Ramos (cell line): ENCODE results near the gene UPK2.
"Not testable (repeated sequence)": the region's sequence is repeated elsewhere in the genome, so short reads cannot be mapped to it uniquely, and the experiment has no call there.

Source experiments
- in situ Hi-C: fragments of 300-500 bp; cut with MboI; formaldehyde crosslinking; loops from one replicate; pipeline ENCODE4 v1.14.3; 2022; ENCODE audit warnings: low sequenced_read_pairs; ENCODE audit not compliant: unreplicated experiment

UPK2 gene

GRCh38 chr11:118979434-118979833 is 23.3 kb downstream of the UPK2 start:
- in situ Hi-C loops: no loop called here

DNA sequence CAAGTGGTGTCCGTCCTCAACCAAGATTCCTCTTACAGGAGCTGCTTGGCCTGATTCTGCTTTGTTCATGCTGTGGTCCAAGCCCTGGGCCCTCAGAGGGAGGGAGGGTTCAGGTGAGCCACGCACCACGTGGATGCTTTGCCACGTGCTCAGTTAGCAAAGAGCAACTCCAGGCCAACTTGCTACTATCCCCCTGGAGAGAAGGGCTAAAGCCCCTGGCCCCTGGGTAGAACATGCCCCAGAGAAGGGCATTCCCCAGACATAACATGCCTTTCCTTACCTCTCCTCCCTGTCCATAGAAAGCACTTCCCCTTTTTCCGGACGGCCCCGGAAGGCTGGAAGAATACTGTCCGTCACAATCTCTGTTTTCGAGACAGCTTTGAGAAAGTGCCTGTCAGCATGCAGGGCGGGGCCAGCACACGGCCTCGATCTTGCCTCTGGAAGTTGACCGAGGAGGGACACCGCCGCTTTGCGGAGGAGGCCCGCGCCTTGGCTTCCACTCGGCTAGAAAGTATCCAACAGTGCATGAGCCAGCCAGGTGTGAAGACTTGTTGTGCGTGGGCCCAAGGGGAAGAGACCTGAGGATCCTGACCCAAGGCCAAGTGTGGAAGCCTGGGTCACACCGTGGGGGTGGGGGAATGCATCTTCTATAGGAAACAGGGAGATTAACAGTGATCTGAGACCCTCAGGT is 24.2 kb downstream of the UPK2 start:
- in situ Hi-C loops: no loop called here

- in situ Hi-C loops: not testable (repeated sequence)
These were observed 28.2 kb downstream of the UPK2 start for GRCh38 chr11:118984337-118984736.

DNA sequence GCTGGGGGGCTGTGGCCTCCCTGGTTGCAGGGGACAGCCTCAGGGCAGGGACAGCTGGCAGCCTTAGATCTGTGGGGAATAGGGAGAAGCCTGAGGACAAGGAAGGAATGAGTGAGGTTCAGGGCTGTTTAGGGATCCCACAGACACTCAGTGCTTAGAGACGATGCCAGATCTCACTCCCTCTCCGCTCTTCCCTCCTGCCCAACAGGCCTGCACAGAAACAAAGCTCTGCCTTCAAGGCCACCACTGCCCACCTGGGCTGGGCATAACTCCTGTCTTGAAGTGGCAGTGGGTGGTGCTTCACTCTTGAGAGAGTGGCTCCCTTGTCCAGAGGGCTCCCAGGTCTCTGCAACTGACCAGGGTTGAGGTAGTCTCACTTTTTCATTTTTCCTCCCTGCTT is 28.7 kb downstream of the UPK2 start:
- in situ Hi-C loops: no loop called here

DNA sequence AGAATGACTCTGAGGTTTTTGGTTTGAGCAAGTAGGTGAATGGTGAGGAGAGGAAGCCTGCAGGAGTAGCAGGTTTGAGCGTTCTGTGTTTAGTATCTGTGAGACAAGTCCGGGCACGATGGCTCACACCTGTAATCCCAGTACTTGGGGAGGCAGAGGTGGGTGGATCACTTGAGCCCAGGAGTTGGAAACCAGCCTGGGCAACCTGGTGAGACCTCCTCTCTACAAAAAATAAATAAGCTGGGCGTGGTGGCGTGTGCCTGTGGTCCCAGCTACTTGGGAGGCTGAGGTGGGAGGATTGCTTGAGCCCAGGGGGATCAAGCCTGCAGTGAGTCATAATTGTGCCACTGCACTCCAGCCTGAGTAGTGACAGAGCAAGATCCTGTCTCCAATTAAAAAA is 32.2 kb downstream of the UPK2 start:
- in situ Hi-C loops: no loop called here

DNA sequence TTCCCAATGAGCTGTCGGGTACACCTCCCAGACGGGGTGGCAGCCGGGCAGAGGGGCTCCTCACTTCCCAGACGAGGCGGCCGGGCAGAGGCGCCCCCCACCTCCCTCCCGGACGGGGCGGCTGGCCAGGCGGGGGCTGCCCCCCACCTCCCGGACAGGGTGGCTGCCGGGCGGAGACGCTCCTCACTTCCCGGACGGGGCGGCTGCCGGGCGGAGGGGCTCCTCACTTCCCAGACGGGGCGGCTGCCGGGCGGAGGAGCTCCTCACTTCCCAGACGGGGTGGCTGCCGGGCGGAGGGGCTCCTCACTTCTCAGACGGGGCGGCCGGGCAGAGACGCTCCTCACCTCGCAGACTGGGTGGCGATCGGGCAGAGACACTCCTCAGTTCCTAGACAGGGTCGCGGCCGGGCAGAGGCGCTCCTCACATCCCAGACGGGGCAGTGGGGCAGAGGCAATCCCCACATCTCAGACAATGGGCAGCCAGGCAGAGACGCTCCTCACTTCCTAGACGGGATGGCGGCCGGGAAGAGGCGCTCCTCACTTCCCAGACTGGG is 35.5 kb downstream of the UPK2 start:
- in situ Hi-C loops: not testable (repeated sequence)

DNA sequence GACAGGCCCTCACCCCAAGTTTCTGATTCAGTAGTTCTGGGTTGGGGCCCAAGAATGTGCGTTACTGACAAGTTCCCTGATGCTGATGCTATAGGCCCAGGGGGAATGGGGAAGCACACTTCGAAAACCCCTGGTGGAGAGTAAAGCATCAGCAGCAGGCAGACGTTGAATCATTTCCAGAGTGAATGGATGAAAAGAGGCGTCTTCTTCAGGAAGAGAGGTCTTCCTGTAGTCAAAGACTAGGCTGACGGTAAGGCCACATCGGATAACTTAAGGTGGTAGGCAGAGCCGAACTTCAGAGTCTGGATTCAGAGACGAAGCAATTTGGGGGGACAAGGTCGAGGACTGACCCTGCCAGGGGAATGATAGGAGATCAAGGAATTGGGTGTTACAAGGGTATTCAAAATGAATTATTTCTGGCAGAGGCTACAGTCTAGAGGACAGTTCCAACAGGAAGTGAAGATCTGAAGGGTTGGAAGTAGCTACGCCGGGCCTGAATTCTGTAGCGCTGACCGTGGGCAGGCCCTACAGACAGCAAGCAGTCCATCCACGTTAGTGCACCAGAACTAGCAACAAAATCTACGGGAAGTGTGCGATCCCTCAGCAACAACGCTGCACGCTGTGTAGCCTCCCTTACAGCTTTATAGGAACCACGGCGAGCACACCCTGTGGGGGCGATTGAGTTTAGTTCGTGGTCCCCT is 41.0 kb downstream of the UPK2 start:
- in situ Hi-C loops: no loop called here

DNA sequence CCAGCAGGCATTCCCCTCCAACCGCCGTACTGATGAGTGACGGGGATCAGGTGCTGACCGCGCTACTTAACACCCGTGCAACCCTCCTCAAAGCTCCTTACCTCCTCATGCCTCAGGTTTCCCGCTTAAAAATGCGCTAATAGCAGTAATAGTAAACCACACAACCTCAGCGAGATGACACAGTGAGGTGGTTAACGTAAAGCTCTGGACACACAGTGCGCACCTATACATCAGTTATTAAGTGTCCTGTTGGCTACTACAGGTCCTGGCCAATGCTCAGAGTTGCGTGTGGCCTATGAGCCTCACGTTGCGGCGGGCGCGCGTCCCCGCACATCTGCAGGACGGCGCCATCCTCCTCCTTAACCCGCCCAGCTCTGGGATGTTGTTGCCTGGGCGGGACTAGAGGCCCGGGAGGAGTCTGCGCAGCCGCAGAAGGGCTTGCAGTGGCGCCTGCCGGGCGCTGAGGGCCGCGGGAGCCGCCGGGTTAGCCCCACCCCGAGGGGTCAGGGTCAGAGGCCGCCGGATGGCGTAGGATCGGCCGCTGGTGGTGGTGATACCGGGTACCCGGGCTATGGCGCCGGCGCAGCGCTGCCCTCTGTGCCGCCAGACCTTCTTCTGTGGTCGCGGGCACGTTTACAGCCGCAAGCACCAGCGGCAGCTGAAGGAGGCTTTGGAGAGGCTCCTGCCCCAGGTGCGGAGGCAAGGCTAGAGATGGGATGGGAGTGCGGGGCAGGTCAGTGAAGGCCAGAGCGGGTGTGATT is 41.7 kb downstream of the UPK2 start, which contains the start of gene CENATAC:
Gene CENATAC, plus strand, starts transcription at position 512 of the 761 bp plus-strand sequence. Its CDS starts 60 bp downstream, at position 572.
- in situ Hi-C loops: no loop called here

GRCh38 chr11:118998388-118998717 is 42.3 kb downstream of the UPK2 start:
- in situ Hi-C loops: no loop called here

GRCh38 chr11:118998822-118999221 is 42.7 kb downstream of the UPK2 start:
- in situ Hi-C loops: no loop called here

DNA sequence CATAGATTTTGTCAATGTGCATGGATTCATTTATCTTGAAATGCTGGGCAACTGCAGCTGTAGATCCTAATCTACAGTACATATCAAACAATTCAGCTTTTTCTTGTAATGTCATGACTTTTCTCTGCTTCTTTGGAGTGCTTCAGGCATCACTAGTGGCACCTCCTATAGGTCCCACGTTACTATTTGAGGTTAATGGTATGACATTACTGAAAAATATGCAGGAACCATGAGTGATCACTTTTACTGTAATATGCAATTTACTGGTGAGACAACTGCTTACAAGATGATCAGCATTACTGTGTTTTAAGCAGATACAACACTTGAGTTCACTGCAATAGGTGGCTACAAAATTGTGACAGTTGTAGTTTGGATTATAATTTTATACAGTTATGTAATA is 44.8 kb downstream of the UPK2 start:
- in situ Hi-C loops: no loop called here

GRCh38 chr11:119006656-119007055 is 50.6 kb downstream of the UPK2 start:
- in situ Hi-C loops: no loop called here
